ENCODE measurements around the gene RAB17. TPM values are rescaled to one million over a fixed set of nuclear protein-coding genes. Genes with fewer than 3 reads are reported as not detected.

The RAB17 gene
- total RNA-seq, 3 donors from 2014 or later (not counting 1 experiment from before 2014, with no cell fraction given) = not detected

DNA sequence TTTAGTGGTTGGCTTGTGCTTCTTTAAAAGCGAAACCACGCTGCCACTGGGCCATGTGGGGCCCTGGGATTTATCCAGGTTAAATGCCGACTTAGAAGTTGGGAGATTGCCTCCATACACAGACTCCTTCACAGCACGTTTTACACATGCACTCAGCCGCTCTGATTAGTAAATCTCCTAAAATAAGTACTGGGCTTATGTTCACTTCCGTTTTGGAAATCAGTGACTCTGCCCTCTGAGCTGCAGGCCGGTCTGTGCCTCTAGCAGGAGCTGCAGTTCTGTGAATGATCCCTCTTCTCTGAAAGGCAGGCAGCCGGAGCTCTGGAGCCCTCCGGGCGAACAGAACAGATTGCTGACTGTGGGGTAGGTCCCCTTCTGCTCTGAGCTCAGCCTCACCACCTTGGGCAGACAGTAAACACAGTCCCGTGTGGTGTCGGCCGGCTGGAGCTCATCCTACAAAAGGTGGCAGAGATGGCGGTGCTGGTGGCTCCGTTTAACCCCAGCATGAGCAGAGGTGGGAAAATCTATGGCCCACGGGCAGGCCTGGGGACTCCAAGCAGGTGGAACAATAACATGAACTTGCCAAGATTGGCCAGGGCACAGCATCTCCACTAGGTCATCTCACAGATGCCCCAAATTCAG, 9.8 kb upstream of the RAB17 start:
- Mint-ChIP-seq H3K27me3 (ENCODE audit: low read depth in 2 of 2) (no peaks in the 10 kb centered on the region), H3K4me1 (peaks cover 16 to 34% of the 10 kb centered on the region in 2 donors), H3K36me3 (no peaks in the 10 kb centered on the region), H3K9me3 (no peaks in the 10 kb centered on the region), H3K27ac (peak overlapping the region in 1 of 2 donors; percentile 9), H3K4me3 (no peak overlapping the region)
- 96% methylated on average over 16 of the region's 16 CpGs for WGBS (ENCODE audit: insufficient coverage)
- Histone ChIP-seq H3K4me1 (ENCODE audit: control insufficient read depth, insufficient read depth, low read length) (peaks cover 18% of the 10 kb centered on the region), H3K27me3 (ENCODE audit: control insufficient read depth, insufficient read depth, low read length) (no peaks in the 10 kb centered on the region), H3K4me3 (ENCODE audit: low read length) (no peak overlapping the region), H3K9me3 (ENCODE audit: control insufficient read depth, insufficient read depth, low read length) (no peaks in the 10 kb centered on the region), H3K36me3 (ENCODE audit: control insufficient read depth, insufficient read depth, low read length) (no peaks in the 10 kb centered on the region), H3K27ac (ENCODE audit: low read length) (no peak overlapping the region)
- TF ChIP-seq, protein P1, sequence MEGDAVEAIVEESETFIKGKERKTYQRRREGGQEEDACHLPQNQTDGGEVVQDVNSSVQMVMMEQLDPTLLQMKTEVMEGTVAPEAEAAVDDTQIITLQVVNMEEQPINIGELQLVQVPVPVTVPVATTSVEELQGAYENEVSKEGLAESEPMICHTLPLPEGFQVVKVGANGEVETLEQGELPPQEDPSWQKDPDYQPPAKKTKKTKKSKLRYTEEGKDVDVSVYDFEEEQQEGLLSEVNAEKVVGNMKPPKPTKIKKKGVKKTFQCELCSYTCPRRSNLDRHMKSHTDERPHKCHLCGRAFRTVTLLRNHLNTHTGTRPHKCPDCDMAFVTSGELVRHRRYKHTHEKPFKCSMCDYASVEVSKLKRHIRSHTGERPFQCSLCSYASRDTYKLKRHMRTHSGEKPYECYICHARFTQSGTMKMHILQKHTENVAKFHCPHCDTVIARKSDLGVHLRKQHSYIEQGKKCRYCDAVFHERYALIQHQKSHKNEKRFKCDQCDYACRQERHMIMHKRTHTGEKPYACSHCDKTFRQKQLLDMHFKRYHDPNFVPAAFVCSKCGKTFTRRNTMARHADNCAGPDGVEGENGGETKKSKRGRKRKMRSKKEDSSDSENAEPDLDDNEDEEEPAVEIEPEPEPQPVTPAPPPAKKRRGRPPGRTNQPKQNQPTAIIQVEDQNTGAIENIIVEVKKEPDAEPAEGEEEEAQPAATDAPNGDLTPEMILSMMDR (IDR thresholded peaks at IDR 0.05) = no peak
- intact Hi-C loops (cut with micrococcal nuclease) = no loop called here
- DNase-seq = no peak
- no peak for ATAC-seq

DNA sequence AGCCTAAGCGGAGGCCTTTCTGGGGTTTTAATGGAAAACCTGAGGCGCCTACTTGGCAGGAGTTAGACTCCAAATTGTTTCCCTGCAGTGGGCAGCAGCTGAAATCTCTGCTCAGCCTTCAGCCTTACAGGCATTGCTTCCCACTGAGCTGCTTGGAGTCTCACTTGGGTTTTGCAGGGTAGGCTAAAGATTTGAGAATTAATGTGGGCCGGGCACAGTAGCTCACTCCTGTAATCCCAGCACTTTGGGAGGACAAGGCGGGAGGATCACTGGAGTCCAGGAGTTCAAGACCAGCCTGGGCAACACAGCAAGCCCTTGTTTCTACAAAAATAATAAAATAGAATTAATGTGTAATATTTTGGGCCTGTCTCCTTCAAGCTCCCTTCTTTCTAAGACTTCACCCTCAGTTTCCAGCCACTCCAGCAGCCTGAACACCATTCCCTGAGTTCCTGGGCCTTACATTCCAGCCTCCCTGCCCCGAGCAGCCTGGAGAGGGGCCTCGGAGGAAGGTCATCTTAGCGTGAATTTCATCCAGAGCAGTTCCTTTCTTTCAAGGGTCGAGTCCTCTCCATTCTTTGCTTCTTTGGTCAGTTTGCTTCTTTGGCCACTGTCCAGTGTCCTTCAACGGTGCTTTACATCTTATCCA, 9.1 kb upstream of the RAB17 start:
- H3K4me3 ChIP-seq (ENCODE audit: low read length) = no peak overlapping the region
- intact Hi-C loops (cut with micrococcal nuclease) = no loop called here
- Mint-ChIP-seq H3K27me3 (ENCODE audit: low read depth in 2 of 2) (no peaks in the 10 kb centered on the region), H3K4me3 (no peak overlapping the region), H3K36me3 (no peaks in the 10 kb centered on the region), H3K9me3 (no peaks in the 10 kb centered on the region), H3K27ac (peak overlapping the region in 1 of 2 donors; percentile 9), H3K4me1 (peaks cover 16 to 34% of the 10 kb centered on the region in 2 donors)
- WGBS (ENCODE audit: insufficient coverage) = 92% methylated on average over 9 of the region's 9 CpGs
- H3K4me1 ChIP-seq (ENCODE audit: control insufficient read depth, insufficient read depth, low read length) = peaks cover 18% of the 10 kb centered on the region
- no peak overlapping the region for H3K27ac ChIP-seq (ENCODE audit: low read length)
- no peaks in the 10 kb centered on the region for H3K36me3 ChIP-seq (ENCODE audit: control insufficient read depth, insufficient read depth, low read length)
- TF ChIP-seq, protein P1 (IDR thresholded peaks at IDR 0.05) = no peak
- no peaks in the 10 kb centered on the region for H3K9me3 ChIP-seq (ENCODE audit: control insufficient read depth, insufficient read depth, low read length)
- no peak for DNase-seq
- ATAC-seq = no peak
- no peaks in the 10 kb centered on the region for H3K27me3 ChIP-seq (ENCODE audit: control insufficient read depth, insufficient read depth, low read length)

DNA sequence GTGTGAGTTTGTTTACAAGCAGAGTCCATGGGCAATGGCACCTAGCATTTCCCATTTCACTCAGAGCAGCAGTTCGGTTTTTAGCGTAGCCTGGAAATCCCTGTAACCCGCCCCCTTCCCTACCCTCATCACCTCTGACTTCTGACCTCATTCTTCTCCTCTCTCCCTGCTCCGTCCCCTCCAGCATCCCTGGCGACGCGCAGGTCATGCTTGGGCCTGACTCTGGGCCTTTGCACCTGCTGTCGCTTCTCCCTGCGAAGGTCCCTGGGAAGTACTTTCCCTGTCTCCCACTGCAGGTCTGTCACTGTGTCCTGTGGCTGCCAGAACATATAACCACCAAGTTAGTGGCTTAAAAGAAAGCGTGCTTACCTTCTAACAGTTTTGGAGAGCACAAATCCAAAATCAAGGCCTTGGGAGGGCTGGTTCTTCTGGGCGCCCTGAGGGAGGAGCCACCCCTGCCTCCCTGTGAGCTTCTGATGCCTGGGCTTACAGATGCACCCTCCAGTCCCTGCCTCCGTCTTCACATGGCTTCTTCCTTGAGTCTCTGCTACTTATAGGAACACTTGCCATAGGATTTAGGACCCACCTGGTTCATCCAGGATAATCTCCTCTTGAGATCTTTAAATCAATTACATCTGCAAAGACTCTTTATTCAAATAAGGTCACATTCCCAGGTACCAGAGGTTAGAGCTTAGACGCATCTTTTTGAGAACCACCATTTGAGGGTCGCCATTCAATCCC, 8.1 kb upstream of the RAB17 start:
- peaks cover 8% of the 10 kb centered on the region for H3K4me1 ChIP-seq (ENCODE audit: control insufficient read depth, insufficient read depth, low read length)
- peaks cover 11 to 27% of the 10 kb centered on the region in 2 donors for H3K4me1 Mint-ChIP-seq
- H3K36me3 ChIP-seq (ENCODE audit: control insufficient read depth, insufficient read depth, low read length) = no peaks in the 10 kb centered on the region
- WGBS (ENCODE audit: insufficient coverage) = 93% methylated on average over 14 of the region's 14 CpGs
- no peak overlapping the region for H3K4me3 Mint-ChIP-seq
- TF ChIP-seq, protein P1 (IDR thresholded peaks at IDR 0.05) = no peak
- no peak overlapping the region for H3K27ac ChIP-seq (ENCODE audit: low read length)
- H3K27me3 Mint-ChIP-seq (ENCODE audit: low read depth in 2 of 2) = no peaks in the 10 kb centered on the region
- H3K4me3 ChIP-seq (ENCODE audit: low read length) = no peak overlapping the region
- H3K9me3 Mint-ChIP-seq = no peaks in the 10 kb centered on the region
- no peaks in the 10 kb centered on the region for H3K9me3 ChIP-seq (ENCODE audit: control insufficient read depth, insufficient read depth, low read length)
- no peaks in the 10 kb centered on the region for H3K27me3 ChIP-seq (ENCODE audit: control insufficient read depth, insufficient read depth, low read length)
- intact Hi-C loops (cut with micrococcal nuclease) = no loop called here
- no peak for ATAC-seq
- peak overlapping the region; percentile 59 to 79 for H3K27ac Mint-ChIP-seq
- DNase-seq = no peak
- H3K36me3 Mint-ChIP-seq = no peaks in the 10 kb centered on the region

All from natural killer cell (primary cell).